Prostate gland (tissue), 2 donors: ENCODE results near the gene DNAH10. TPM values are rescaled to one million over a fixed set of nuclear protein-coding genes. Genes with fewer than 3 reads are reported as not detected.

Experiments used
- DNase-seq: peaks from one replicate; pipeline ENCODE4 v3.0.0-alpha.2; 2019; ENCODE audit warnings: low spot score
- H3K27ac ChIP-seq, 2 donors: fragments of 200-600 bp; sonication (generic); 2 replicates each; pipeline ENCODE4 v1.5.1; 2017 to 2019
- H3K27me3 ChIP-seq: fragments of 200-600 bp; sonication (generic); replicated peaks from 2 replicates; pipeline ENCODE4 v1.5.1; 2019; ENCODE audit not compliant: insufficient read depth
- H3K36me3 ChIP-seq, 2 donors: fragments of 200-600 bp; sonication (generic); 1 replicate in 1 of 2; 2 replicates in 1 of 2; pipeline versions ENCODE4 v1.5.1 to v1.8.1; 2017 to 2019
- H3K4me1 ChIP-seq: fragments of 200-600 bp; sonication (generic); replicated peaks from 2 replicates; pipeline ENCODE4 v1.5.1; 2019
- H3K4me3 ChIP-seq, 2 donors: fragments of 200-600 bp; sonication (generic); 2 replicates each; pipeline ENCODE4 v1.5.1; 2017 to 2019
- H3K9me3 ChIP-seq: fragments of 200-600 bp; sonication (generic); 2 replicates; pipeline ENCODE4 v1.5.1; 2017
- CTCF ChIP-seq, 4 experiments: fragments of 200-600 bp in 2 of 4; fragments of 450-650 bp in 2 of 4; sonication (generic) in 2 of 4; IDR thresholded peaks; 1 replicate in 3 of 4; 2 replicates in 1 of 4; pipeline ENCODE4 v1.5.1; 2016 to 2019; ENCODE audit warnings: antibody characterized with exemption in 4 of 4, mild to moderate bottlenecking in 2 of 4, moderate library complexity in 2 of 4
- POLR2A ChIP-seq: fragments of 450-650 bp; IDR thresholded peaks from one replicate; pipeline ENCODE4 v1.6.1; 2016; ENCODE audit warnings: antibody characterized with exemption, mild to moderate bottlenecking
- POLR2AphosphoS5 ChIP-seq: sonication (generic); formaldehyde crosslinking; IDR thresholded peaks from one replicate; pipeline ENCODE4 v1.6.1; 2017; ENCODE audit warnings: antibody characterized with exemption
- WGBS: methylation state at CpG from one replicate; pipeline ENCODE4 v1.1.5; 2018; 5-methylcytosine and 5-hydroxymethylcytosine counted together
- intact Hi-C: fragments of 100-400 bp; cut with DNase I; formaldehyde crosslinking; loops from one replicate; pipeline ENCODE4 v1.14.2; 2022
- total RNA-seq, 2 donors: library from RNA; depleted of rRNA; stranded (reverse); fragments of >200 nt; gene quantifications; one replicate each; pipeline ENCODE4 v1.1.0, GENCODE V29; 2016

Gene DNAH10
- total RNA-seq, 2 donors from 2014 or later = 0.68 to 7.9 TPM

GRCh38 chr12:123933214-123933613 lies 171.1 kb downstream of the DNAH10 start:
- intact Hi-C loops = no loop called here
- WGBS = 97% methylated on average over 14 of the region's 14 CpGs

GRCh38 chr12:123934016-123934620 lies 172.0 kb downstream of the DNAH10 start:
- intact Hi-C loops = no loop called here
- WGBS = 93% methylated on average over 11 of the region's 11 CpGs
- no peak overlapping the region for H3K4me3 ChIP-seq
- no peaks in the 10 kb centered on the region for H3K27me3 ChIP-seq
- H3K36me3 ChIP-seq = no peaks in the 10 kb centered on the region
- no peaks in the 10 kb centered on the region for H3K9me3 ChIP-seq
- TF ChIP-seq POLR2AphosphoS5 = no peak
- no peak for TF ChIP-seq CTCF (IDR thresholded peaks at IDR 0.05)
- TF ChIP-seq POLR2A = no peak
- no peak overlapping the region for H3K27ac ChIP-seq
- no peaks in the 10 kb centered on the region for H3K4me1 ChIP-seq
- no peak for DNase-seq

More at GRCh38 chr12:123933214-123933613, 171.1 kb downstream of the DNAH10 start:
- H3K27me3 ChIP-seq = no peaks in the 10 kb centered on the region
- H3K36me3 ChIP-seq = no peaks in the 10 kb centered on the region
- no peak for TF ChIP-seq POLR2A
- no peak for TF ChIP-seq POLR2AphosphoS5
- no peak for TF ChIP-seq CTCF (IDR thresholded peaks at IDR 0.05)
- no peaks in the 10 kb centered on the region for H3K4me1 ChIP-seq
- no peaks in the 10 kb centered on the region for H3K9me3 ChIP-seq
- H3K27ac ChIP-seq = no peak overlapping the region
- no peak for DNase-seq
- H3K4me3 ChIP-seq = no peak overlapping the region

GRCh38 chr12:123934829-123935228 lies 172.7 kb downstream of the DNAH10 start:
- H3K27ac ChIP-seq = no peak overlapping the region
- intact Hi-C loops = no loop called here
- no peak overlapping the region for H3K4me3 ChIP-seq
- TF ChIP-seq CTCF (IDR thresholded peaks at IDR 0.05) (no peak), POLR2A (no peak), POLR2AphosphoS5 (no peak)
- no peak for DNase-seq
- WGBS = 76% methylated on average over 9 of the region's 9 CpGs
- H3K27me3 ChIP-seq = no peaks in the 10 kb centered on the region
- no peaks in the 10 kb centered on the region for H3K9me3 ChIP-seq
- H3K36me3 ChIP-seq = no peaks in the 10 kb centered on the region
- no peaks in the 10 kb centered on the region for H3K4me1 ChIP-seq

- no peak for DNase-seq
- TF ChIP-seq POLR2A = no peak
- TF ChIP-seq POLR2AphosphoS5 = no peak
- TF ChIP-seq CTCF (IDR thresholded peaks at IDR 0.05) = no peak
- WGBS = 87% methylated on average over 7 of the region's 7 CpGs
- Histone ChIP-seq H3K9me3 (no peaks in the 10 kb centered on the region), H3K27ac (no peak overlapping the region), H3K4me1 (no peaks in the 10 kb centered on the region), H3K27me3 (no peaks in the 10 kb centered on the region), H3K36me3 (no peaks in the 10 kb centered on the region), H3K4me3 (no peak overlapping the region)
- intact Hi-C loops = no loop called here
Observed at GRCh38 chr12:123935956-123936355, 173.9 kb downstream of the DNAH10 start.

GRCh38 chr12:123936471-123936870 lies 174.4 kb downstream of the DNAH10 start:
- no peak for TF ChIP-seq POLR2A
- 91% methylated on average over 18 of the region's 18 CpGs for WGBS
- Histone ChIP-seq H3K4me1 (no peaks in the 10 kb centered on the region), H3K4me3 (no peak overlapping the region), H3K27ac (no peak overlapping the region), H3K36me3 (no peaks in the 10 kb centered on the region), H3K9me3 (no peaks in the 10 kb centered on the region), H3K27me3 (no peaks in the 10 kb centered on the region)
- intact Hi-C loops = no loop called here
- no peak for DNase-seq
